Spleen (tissue), 11 donors: ENCODE measurements around the gene KCNQ1. TPM values are rescaled to one million over a fixed set of nuclear protein-coding genes. Genes with fewer than 3 reads are reported as not detected.

Experiments
- DNase-seq: peaks from one replicate; pipeline ENCODE4 v3.0.0-alpha.2; 2020
- H3K27ac ChIP-seq, 8 donors: fragments of 200-600 bp; sonication (generic) in 7 of 8; 1 replicate in 4 of 8; 2 replicates in 4 of 8; pipeline versions ENCODE4 v1.5.0 to v1.8.0; 2016 to 2021; ENCODE audit warnings: inconsistent platforms in 4 of 8, mild to moderate bottlenecking in 4 of 8, moderate library complexity in 1 of 8
- H3K27me3 ChIP-seq, 7 donors: fragments of 200-600 bp; sonication (generic) in 6 of 7; replicated peaks in 1 of 7; 1 replicate in 4 of 7; 2 replicates in 3 of 7; pipeline versions ENCODE4 v1.5.0 to v1.8.0; 2016 to 2021; ENCODE audit warnings: inconsistent platforms in 3 of 7, mild to moderate bottlenecking in 1 of 7
- H3K36me3 ChIP-seq, 6 donors: fragments of 200-600 bp; sonication (generic) in 5 of 6; 1 replicate in 4 of 6; 2 replicates in 2 of 6; pipeline versions ENCODE4 v1.5.0 to v1.8.0; 2016 to 2021; ENCODE audit warnings: inconsistent platforms in 2 of 6
- H3K4me1 ChIP-seq, 6 donors: fragments of 200-600 bp; sonication (generic) in 5 of 6; 1 replicate in 3 of 6; 2 replicates in 3 of 6; pipeline versions ENCODE4 v1.5.0 to v1.8.0; 2016 to 2021; ENCODE audit warnings: inconsistent platforms in 3 of 6
- H3K4me3 ChIP-seq, 8 donors: fragments of 200-600 bp; sonication (generic) in 7 of 8; 1 replicate in 4 of 8; 2 replicates in 4 of 8; pipeline versions ENCODE4 v1.5.0 to v1.8.0; 2016 to 2021; ENCODE audit warnings: inconsistent platforms in 4 of 8, mild to moderate bottlenecking in 4 of 8, moderate library complexity in 2 of 8
- H3K9me3 ChIP-seq, 8 donors: fragments of 200-600 bp; sonication (generic) in 7 of 8; 1 replicate in 4 of 8; 2 replicates in 4 of 8; pipeline versions ENCODE4 v1.5.0 to v1.8.0; 2016 to 2021; ENCODE audit warnings: inconsistent platforms in 4 of 8
- POLR2A ChIP-seq, 3 donors: fragments of 450-650 bp; IDR thresholded peaks; one replicate each; pipeline ENCODE4 v1.5.1; 2017; ENCODE audit warnings: antibody characterized with exemption in 3 of 3, mild to moderate bottlenecking in 1 of 3
- POLR2AphosphoS5 ChIP-seq, 3 donors: sonication (generic); formaldehyde crosslinking; IDR thresholded peaks; one replicate each; pipeline ENCODE4 v1.5.1; 2017; ENCODE audit warnings: antibody characterized with exemption in 3 of 3
- WGBS, 5 donors: extraction: QIAGEN DNeasy Blood & Tissue Kit in 3 of 5; methylation state at CpG; one replicate each; pipeline versions ENCODE4 v1.1.5 to v1.1.7; 2013 to 2018; 5-methylcytosine and 5-hydroxymethylcytosine counted together
- intact Hi-C: fragments of 100-400 bp; cut with DNase I; formaldehyde crosslinking; loops from one replicate; pipeline ENCODE4 v1.15.0; 2023; ENCODE audit warnings: low total_unique reads
- polyA plus RNA-seq, 3 donors: library from polyadenylated mRNA; stranded (reverse); fragments of 200-250 nt; gene quantifications; one replicate each; pipeline ENCODE4 v1.2.1, GENCODE V29; 2013
- total RNA-seq, 7 donors: library from RNA; depleted of rRNA in 3 of 7; stranded (reverse); fragments of >200 nt in 3 of 7; fragmentation: NEBNext Ultra II Directional in 4 of 7; extraction: Animal tissue kit (Norgen Biotek cat#: 25700) in 4 of 7; gene quantifications; one replicate each; pipeline versions ENCODE4 v1.1.0 to v1.2.1, GENCODE V29; 2016 to 2021
- TF ChIP-seq, protein P1 (sequence below), 11 experiments: fragments of 200-600 bp in 7 of 11; fragments of 450-650 bp in 4 of 11; sonication (generic) in 4 of 11; IDR thresholded peaks in 8 of 11; conservative IDR thresholded peaks in 3 of 11; 1 replicate in 7 of 11; 2 replicates in 4 of 11; pipeline versions ENCODE4 v1.4.0 to v1.8.0; 2016 to 2021; ENCODE audit warnings: antibody characterized with exemption in 11 of 11, inconsistent platforms in 4 of 11, mild to moderate bottlenecking in 1 of 11
- donor health status: healthy with polysubstance abuse.
- donor health status: DM: no; HTN: no; CAD: no; lungs with moderate emphysema.
- donor health status: DM: no; HTN: no; CAD: no.
- donor health status: Bipolar disorder and iron deficiency.
- donor health status: healthy.
- donor health status: DM: no; HTN: no; CAD: no.
- donor health status: DM: yes; HTN: yes; CAD: no.

The KCNQ1 gene
- total and polyA plus RNA-seq, 10 donors = 3.3 to 21.6 (median 13.5) TPM

DNA sequence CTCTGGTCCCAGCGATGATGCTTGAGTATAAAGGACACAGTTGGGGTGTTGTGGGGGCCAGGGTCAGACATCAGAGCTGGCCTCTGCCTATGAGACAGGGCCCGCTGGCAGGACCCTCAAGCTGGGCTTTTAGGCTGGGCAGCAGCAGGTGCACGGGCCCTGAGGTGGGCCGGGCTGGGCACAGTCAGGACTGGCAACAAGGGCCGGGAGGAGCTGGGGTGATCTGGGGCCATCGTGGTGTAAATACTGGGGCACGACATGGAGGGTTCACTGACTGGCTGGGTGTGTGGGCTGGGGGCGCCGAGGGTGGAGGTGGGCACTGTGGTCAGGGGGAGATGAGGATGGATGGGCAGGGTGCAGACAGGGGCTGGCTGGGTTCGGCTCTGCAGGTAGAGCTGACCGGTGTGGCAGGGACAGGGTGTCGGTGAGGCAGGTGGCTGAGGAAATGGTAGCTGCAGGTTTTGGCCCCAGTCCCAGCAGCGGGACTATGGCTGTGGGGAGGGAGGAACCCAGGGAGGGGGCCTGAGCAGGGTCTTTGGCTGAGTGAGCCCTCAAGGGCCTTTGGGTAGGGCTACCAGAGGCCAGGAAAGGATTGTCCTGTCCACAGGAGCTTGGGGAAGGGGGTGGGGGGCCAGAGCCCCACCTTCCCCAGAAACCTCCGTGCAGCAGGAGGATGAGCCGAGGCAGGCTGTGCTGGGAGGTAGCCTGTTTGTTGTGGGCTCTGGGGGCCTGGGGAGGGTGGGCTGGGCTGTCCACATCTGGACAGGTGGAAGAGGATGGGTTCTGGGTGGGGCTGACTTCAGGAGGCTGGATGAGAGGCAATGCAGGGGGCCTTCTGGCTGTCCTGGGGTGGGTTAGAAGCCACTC is 81.4 kb downstream of the KCNQ1 start:
- intact Hi-C loops = no loop called here
- Histone ChIP-seq H3K27me3 (no peaks in the 10 kb centered on the region), H3K36me3 (peaks cover 0 to 11% (median 0%) of the 10 kb centered on the region in 6 donors), H3K27ac (peak overlapping the region; percentile 35 to 81 (median 72)), H3K4me3 (peak overlapping the region in 3 of 8 donors; percentile 10 to 50 (median 18)), H3K4me1 (peaks cover 6 to 26% (median 22%) of the 10 kb centered on the region in 6 donors), H3K9me3 (no peaks in the 10 kb centered on the region)
- 57 to 74% (median 70%) methylated on average over 8 to 15 of the region's 15 CpGs for WGBS, 5 donors
- TF ChIP-seq, protein P1, sequence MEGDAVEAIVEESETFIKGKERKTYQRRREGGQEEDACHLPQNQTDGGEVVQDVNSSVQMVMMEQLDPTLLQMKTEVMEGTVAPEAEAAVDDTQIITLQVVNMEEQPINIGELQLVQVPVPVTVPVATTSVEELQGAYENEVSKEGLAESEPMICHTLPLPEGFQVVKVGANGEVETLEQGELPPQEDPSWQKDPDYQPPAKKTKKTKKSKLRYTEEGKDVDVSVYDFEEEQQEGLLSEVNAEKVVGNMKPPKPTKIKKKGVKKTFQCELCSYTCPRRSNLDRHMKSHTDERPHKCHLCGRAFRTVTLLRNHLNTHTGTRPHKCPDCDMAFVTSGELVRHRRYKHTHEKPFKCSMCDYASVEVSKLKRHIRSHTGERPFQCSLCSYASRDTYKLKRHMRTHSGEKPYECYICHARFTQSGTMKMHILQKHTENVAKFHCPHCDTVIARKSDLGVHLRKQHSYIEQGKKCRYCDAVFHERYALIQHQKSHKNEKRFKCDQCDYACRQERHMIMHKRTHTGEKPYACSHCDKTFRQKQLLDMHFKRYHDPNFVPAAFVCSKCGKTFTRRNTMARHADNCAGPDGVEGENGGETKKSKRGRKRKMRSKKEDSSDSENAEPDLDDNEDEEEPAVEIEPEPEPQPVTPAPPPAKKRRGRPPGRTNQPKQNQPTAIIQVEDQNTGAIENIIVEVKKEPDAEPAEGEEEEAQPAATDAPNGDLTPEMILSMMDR (IDR thresholded peaks at IDR 0.05 in 8 of 11, conservative IDR thresholded peaks at IDR 0.05 in 3 of 11) = no peak
- no peak for TF ChIP-seq POLR2A (IDR thresholded peaks at IDR 0.05)
- TF ChIP-seq POLR2AphosphoS5 (IDR thresholded peaks at IDR 0.05) = no peak
- DNase-seq = peak; percentile 66

DNA sequence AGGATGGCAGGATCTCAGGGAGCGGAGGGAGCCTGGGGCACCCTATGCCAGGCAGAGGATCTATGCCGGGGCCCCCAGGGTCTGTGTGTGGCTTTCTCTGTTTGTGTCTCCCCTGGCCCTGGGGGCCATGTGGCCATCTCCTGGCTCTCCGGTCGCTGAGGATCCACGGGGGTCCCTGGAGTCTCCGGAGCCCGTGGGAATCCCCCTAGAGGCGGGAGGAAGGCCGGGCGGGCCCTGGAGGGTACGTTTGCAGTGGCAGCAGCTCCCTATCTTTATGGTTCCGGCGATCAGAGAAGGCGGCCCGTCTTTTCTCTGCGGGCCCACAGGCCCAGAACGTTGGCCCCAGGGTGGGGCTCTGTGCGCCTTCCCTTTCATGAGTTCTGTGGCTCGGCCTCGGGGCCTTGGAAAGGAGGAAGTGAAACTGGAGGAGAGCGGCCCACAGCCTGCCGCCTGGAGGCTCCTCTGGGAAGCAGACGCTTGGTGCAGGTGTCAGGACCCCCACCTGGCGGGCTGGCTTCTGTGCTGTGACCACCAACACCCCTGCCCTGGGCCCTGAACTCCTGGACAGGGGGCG is 82.1 kb downstream of the KCNQ1 start:
- H3K9me3 ChIP-seq = no peaks in the 10 kb centered on the region
- DNase-seq = peak; percentile 92
- peak overlapping the region; percentile 35 to 81 (median 72) for H3K27ac ChIP-seq
- 10 to 27% (median 16%) methylated on average over 16 to 25 of the region's 25 CpGs for WGBS, 5 donors
- intact Hi-C loops = no loop called here
- peak overlapping the region in 4 of 8 donors; percentile 2 to 50 (median 14) for H3K4me3 ChIP-seq
- peaks cover 0 to 11% (median 0%) of the 10 kb centered on the region in 6 donors for H3K36me3 ChIP-seq
- H3K27me3 ChIP-seq = no peaks in the 10 kb centered on the region
- TF ChIP-seq POLR2A (IDR thresholded peaks at IDR 0.05) (no peak), POLR2AphosphoS5 (IDR thresholded peaks at IDR 0.05) (peak; percentile 53 to 71 (median 62))
- TF ChIP-seq, protein P1 (IDR thresholded peaks at IDR 0.05 in 8 of 11, conservative IDR thresholded peaks at IDR 0.05 in 3 of 11) = peak in 7 of 11 experiments; percentile 25 to 58 (median 45)
- peaks cover 6 to 33% (median 28%) of the 10 kb centered on the region in 6 donors for H3K4me1 ChIP-seq

- H3K27me3 ChIP-seq = no peaks in the 10 kb centered on the region
- no peaks in the 10 kb centered on the region for H3K9me3 ChIP-seq
- peak; percentile 78 for DNase-seq
- intact Hi-C loops = no loop called here
- H3K36me3 ChIP-seq = peaks cover 0 to 11% (median 0%) of the 10 kb centered on the region in 6 donors
- H3K27ac ChIP-seq = peak overlapping the region in 6 of 8 donors; percentile 35 to 81 (median 76)
- TF ChIP-seq POLR2AphosphoS5 (IDR thresholded peaks at IDR 0.05) = no peak
- TF ChIP-seq, protein P1 (IDR thresholded peaks at IDR 0.05 in 8 of 11, conservative IDR thresholded peaks at IDR 0.05 in 3 of 11) = no peak
- no peak for TF ChIP-seq POLR2A (IDR thresholded peaks at IDR 0.05)
- H3K4me3 ChIP-seq = no peak overlapping the region
- peaks cover 10 to 41% (median 34%) of the 10 kb centered on the region in 6 donors for H3K4me1 ChIP-seq
- WGBS, 5 donors = 86 to 94% (median 93%) methylated on average over 20 to 22 of the region's 22 CpGs
Measured at GRCh38 chr11:2527621-2528291, 82.9 kb downstream of the KCNQ1 start.
